Fibroblast of skin of scalp (primary cell): ENCODE results near the gene CENPI. TPM values are rescaled to one million over a fixed set of nuclear protein-coding genes. Genes with fewer than 3 reads are reported as not detected.

ENCODE experiments used
- DNase-seq: peaks from one replicate; pipeline ENCODE4 v3.0.0-alpha.2; 2013
- polyA plus RNA-seq, 2 experiments: library from polyadenylated mRNA; unstranded; fragments of 120-200 nt; gene quantifications; one replicate each; pipeline ENCODE4 v1.2.1, GENCODE V29; 2013; ENCODE audit not compliant: insufficient read length in 2 of 2

Gene CENPI, protein sequence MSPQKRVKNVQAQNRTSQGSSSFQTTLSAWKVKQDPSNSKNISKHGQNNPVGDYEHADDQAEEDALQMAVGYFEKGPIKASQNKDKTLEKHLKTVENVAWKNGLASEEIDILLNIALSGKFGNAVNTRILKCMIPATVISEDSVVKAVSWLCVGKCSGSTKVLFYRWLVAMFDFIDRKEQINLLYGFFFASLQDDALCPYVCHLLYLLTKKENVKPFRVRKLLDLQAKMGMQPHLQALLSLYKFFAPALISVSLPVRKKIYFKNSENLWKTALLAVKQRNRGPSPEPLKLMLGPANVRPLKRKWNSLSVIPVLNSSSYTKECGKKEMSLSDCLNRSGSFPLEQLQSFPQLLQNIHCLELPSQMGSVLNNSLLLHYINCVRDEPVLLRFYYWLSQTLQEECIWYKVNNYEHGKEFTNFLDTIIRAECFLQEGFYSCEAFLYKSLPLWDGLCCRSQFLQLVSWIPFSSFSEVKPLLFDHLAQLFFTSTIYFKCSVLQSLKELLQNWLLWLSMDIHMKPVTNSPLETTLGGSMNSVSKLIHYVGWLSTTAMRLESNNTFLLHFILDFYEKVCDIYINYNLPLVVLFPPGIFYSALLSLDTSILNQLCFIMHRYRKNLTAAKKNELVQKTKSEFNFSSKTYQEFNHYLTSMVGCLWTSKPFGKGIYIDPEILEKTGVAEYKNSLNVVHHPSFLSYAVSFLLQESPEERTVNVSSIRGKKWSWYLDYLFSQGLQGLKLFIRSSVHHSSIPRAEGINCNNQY
- 7.7 TPM for polyA plus RNA-seq (2013, experiment 1 of 2; ENCODE audit: insufficient read length)
- 7.8 TPM for polyA plus RNA-seq (2013, experiment 2 of 2; ENCODE audit: insufficient read length)

DNA sequence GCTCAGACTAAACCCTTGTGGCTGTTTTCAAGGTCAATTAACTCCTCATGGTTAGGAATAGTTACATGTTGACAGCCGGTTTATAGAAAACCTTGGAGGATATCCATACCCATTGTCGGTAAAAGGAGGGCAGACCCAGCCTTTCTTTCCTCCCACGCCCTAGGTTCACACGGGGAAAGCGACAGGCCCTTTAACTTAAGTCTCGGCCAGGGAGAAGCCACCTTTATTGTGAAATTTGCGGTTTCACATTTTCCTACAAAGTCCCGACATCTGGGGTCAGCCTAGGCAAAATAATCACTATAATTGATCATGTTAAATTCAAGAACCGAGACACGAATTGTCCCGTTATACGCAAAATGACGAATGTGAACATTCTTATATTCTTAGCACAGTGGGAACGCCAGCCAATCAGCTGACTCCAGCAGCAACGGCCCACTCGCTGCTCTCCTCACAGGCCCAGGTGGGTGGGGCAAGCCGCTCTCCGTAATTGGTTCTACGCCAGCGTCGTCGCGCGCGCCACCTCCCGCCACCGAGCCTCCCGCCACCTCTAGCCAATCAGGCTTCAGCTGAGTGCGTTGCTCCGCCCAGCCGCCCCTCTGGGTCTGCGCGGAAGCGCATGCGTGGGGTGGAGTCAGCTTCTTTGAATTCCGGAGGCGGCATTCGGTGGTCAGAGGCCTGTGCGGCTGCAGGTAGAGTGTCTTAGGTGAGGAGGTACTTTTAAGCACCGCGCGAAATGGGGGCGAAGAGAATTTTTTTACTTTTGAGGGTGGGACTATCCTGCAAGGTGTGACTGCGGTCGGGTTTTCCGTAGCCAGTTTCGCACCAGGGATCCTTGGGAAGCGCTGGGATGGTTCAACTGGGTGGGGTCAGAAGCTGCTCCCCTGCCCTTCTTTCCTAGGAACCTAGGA, at the start of gene CENPI:
TSS of gene CENPI (plus strand) at position 659 of the 908 bp plus-strand sequence. CDS start 2,867 bp downstream, outside the sequence.
- peak; percentile 93 for DNase-seq

DNA sequence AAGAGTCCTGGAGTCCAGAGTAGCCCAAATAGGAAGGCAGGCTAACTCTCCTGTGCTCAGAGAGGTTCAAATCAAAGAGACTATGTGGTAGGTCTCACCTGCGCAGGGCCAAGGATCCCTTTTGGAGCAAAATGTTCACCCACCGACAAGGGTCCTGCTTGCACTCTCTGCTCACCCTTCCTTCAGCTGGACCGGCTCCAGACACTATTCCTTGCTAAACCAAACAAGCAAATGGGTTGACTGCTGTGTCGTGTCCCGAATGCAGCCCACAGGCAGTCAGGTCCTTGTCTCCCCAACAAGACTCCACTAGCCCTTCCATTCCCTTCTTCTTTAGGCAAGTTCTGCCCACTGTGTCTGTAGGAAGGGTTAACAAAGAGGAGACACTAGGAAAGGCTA, 46.9 kb upstream of the CENPI start:
- DNase-seq = no peak

DNA sequence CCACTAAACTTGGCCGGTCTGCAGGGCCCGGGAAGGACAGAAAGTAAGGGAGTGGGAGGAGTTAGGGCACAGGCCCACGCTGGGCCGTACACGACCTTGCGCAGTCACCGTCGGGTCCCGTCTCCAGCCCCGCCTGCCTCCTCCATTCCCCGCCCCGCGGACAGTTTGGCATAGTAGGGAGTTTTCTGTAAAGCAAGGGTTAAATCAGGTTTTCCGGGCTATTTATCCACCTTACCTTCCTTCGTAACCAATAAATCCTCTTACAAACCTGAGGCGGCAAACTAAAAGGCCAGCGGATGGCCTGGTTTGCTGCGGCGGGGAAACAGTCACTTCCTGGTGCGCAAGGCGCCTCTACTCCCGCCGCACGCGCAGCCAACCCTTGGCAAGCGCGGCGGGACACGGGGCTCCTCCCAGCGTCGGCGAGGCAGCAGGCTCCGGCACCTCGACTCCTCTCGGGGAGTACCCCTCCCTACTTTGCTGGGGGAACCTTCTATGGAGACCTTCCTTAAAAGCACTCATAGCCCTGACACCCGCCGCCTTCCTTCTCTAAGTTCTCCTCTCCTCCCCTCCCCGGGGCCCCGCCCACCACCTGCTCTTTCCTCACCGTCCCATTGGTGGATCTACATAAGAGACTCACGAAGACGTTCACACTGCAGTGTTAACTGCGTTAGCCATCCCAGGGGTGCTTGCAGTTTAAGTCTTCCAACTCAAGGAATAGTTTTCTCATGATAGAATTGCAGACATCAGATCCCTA, 46.3 kb upstream of the CENPI start, which contains the start of gene TRMT2B:
TSS of gene TRMT2B (minus strand) at position 563 of the 754 bp plus-strand sequence. CDS start 9,822 bp downstream, outside the sequence.
- peak; percentile 61 for DNase-seq

DNA sequence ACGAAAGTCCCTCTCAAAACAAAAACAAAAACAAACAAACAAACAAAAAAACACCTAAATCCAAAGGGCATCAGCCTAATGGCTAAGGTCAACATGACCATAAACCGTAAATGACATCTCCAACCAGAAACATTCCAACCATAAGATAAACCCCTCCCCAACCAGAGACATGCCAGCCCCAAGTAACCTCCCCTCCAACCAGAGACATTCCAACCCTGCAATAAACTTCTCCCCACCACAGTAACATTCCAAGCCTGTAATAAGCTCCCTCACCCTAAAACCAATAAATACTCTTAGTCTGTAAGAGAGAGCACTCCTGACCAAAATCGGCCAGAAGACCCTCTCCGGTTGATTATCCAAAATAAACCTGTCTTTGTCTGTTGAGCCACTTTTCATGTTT, 41.5 kb upstream of the CENPI start:
- peak; percentile 9 for DNase-seq

DNA sequence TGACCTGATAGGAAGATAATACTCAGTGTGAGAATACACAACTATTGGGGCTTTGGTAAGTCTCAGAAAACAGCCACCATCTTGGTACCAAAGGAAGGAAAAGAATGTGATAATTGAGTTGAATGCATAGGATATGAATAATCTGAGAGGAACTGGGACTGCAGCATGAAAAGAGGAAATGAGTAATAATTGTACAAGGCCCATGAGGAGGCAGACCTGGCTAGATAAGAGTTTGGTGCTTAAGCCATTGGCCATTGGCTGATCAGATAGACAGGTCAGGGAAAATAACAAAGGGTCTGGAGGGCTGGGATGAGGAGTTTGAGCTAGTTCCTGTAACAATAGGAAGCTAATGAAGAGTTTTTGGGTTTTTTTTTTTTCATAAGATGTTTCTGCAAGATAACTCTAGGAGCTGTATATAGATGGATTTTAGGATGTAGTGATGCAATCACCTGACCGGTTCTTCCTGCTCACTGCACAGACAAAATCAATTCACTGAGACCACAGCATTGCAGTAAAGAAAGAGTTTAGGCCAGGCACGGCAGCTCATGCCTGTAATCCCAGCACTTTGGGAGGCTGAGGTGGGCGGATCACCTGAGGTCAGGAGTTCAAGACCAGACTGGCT, 40.8 kb upstream of the CENPI start:
- peak; percentile 38 for DNase-seq

DNA sequence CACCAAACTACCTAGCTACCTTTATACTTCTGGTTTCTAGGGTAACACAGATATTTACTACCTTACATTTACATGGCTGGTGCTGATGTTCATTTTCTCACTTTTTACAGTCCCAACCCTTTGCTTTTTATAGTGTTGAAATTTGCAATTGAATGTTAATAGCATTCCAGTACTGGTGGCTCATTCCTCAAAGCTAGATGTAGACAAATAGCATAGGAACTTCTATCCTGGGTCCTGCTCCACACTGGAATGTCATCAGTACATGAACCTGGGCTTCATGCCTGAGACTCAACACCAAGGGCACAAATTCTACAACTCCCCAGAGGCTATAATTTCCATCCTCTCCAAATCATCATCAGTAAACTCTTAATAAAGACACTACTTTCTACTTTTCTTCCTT, 35.8 kb upstream of the CENPI start:
- peak; percentile 63 for DNase-seq

DNA sequence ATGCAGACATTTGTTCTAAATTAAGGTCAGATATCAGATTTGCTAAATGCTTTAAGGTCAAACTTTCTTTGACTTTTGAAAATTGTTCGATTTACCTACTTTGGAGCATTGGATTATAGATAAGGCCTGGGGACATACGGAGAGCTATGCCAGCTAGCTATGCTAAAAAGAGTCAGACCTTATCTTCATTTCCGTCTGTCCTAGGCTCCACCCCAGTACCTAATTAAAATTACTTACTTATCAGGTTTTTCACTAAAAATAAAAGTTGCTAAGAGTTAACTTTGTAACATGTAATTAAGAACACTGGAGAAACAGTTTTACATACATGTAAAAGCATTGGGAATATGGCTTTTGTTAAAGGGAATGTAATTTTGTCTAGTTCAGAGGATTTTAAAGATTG, 26.4 kb upstream of the CENPI start:
- DNase-seq = no peak

DNA sequence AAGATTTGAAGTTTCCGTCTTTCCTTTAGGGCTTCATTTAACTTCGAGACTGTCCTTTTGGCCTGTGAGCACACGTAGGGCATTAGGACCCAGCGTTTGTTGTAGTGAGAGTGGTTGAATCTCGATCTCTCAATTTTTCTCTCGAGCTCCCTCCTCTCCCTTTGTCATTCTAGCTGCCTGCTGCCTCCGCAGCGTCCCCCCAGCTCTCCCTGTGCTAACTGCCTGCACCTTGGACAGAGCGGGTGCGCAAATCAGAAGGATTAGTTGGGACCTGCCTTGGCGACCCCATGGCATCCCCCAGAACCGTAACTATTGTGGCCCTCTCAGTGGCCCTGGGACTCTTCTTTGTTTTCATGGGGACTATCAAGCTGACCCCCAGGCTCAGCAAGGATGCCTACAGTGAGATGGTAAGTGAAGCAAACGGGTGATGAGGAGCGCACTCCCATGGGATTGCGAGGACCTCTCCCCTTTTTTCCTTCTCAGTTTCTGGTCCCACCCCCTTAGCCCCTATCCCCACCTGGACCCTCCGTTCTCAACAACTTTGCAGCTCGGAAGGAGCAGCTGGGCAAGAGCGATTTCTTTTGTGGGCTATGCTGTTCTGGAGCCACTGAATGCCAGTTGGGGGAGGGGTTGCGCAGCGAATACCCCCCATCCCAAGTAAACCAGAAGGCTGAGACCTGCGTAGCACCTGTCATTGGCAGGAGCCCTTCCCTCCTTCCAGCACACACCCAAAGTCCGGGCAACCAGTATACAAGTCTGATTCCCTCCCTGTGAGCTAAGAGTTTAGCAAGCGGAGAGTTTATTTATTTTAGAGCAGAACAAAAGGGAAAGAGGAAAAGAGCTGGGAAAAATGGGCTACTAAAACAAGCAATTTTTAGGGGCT, 19.0 kb upstream of the CENPI start, which contains the start of gene TMEM35A:
TSS of gene TMEM35A (plus strand) at position 164 of the 883 bp plus-strand sequence. CDS start at position 288, 124 bp downstream.
- peak; percentile 7 for DNase-seq

DNA sequence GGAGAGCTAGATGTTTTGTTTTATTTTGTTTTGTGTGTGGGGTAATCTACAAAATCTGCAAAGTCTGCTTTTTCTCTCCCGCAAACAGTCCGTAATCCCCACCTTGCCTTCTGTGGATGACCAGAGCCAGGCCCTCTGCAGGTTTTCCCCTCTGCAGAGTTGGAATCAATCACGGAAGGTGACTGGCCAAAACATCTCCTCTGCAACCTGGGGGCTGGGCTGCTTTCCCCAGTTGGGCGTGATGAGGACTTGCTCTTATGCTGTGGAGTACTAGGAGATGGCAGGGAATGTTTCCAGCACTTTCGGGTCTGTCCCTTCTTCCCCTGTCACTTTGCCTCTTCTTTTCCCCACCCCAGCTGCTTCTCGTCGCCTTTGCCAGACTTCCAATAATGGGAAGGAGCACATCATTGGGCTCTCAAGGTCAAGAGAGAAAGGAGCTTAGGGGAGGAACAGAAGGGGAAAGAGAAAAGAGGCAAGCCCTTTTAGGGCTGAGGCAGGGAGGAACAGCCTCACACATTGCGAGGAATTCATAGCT, 18.2 kb upstream of the CENPI start:
- no peak for DNase-seq

DNA sequence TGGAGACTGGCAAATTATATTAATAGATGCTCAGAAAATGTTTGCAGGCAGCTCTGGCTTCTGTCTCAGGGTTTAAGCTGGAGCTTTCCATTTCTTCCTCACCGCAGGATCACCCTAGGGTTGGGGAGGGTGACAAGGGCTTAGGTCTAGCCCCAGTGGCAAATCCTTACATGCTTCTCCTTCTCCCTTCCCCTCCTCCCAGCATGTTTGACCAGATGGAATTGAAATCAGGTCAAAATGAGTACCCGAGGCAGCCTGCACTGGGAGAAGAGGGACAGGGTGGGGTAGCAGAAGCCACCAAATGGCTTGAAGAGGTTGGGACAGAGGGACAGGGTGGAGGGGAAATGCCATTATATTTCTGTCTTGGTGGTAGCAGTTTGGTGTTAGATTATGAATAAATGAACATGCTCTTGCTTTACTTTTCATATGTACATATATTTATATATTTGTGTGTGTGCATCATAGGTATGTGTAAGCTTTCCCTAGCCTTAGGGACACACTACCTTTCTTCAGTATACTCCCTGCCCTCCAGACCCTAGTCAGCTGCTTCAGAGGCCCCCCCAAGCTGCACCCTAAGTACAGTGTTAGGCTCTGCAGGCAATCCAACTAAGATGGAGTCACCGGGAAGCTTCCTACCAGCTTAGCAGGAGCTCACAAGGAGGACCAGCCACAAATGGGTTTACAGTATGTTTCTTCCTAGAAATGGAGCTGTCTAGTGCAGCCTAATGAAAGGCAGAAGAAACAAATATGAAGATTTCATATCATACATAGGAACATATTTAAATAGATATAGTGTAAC, 17.5 kb upstream of the CENPI start:
- no peak for DNase-seq

DNA sequence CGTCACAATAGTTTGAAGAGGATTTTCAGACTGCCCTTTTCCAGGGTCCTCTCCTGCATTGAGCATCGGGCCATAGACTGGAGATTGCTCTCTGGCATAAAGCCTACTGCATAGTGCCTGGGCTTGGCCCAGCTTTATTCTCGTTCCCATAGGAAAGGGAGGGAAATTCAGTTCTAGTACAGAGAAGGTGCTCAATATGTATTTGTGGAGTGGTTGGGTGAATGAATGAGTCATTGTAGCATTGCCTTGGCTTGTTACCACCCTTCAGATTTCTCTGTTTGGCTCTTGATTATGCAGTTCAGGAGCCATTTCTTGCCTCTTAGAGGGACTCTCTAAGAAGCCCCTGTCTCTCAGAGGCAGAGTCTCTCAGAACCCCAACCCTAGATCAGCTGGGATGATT, 16.8 kb upstream of the CENPI start:
- DNase-seq = no peak

DNA sequence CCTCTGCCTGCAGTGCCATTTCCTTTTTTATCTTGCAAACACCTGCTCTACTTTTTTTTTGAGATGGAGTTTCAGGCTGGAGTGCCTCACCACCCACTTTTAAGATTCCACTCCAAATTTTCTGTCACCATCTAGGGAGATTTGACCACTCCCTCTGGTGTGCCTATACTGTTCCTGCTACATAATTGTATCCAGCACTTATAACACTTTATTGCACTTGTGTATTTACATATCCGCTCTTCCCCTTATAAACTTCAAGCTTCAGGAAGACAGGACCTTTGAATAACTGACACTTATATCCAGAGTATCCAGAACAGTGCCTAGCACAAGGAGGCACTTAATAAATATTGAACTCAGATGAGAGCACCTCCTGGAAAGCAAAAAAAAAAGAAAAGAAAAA, 6.2 kb upstream of the CENPI start:
- DNase-seq = no peak

DNA sequence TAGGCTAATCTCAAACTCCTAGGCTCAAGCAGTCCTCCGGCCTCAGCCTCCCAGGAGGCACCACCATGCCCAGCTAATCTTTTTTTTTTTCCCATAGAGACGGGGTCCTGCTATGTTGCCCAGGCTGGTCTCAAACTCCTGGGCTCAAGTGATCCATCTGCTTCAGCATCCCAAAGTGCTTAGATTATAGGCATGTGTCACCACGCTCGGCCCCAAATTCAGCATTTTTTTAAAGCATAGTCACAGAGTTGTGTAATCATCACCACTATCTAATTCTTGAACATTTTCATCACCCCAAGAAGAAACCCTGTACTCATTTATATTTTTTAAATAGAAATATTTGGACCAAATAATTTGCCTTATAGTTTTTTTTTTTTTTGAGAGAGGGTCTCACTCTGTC, 10.3 kb downstream of the CENPI start:
- peak; percentile 53 for DNase-seq

DNA sequence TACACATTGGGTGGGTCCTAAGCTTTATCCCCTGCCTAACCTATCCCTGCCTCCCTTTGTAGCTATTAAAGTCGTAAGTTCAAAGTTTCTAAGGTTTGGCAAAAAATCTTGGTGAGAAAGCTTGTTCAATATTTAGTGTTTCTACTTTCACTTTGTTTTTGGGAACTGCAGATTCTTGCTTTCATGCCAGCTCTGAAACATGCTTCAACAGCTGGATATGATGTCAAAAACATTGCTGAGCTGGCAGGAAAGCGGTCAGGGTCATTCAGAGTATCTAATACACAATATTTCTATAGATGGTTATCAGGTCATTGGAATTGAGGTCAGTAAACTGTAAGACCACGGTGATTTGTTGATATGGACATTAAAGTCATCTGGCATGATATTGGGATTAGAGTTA, 19.7 kb downstream of the CENPI start:
- DNase-seq = no peak

DNA sequence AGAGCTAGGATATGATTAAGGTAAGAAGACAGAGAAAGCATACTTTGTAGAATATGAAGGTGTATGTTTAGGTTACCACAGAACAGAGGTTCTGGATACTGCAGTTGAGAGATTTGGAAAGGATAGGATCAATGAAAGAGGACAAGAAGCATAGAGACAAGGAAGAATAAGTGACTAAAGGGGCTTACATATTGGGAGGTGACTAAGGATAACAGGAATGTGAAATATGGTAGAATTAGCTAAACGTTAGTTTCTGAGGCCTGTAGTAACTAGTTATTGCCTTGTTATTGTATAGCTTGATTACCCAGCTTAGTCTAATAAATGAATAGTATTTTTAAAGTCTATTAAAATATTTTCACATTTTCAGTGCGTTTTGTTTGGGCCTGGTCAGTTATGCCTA, 38.2 kb downstream of the CENPI start:
- peak; percentile 1 for DNase-seq
